ENCODE measurements around the gene SLC2A11.
A peak's percentile ranks its signal among the peaks of the same experiment; 100 is the strongest.

Gene SLC2A11

DNA sequence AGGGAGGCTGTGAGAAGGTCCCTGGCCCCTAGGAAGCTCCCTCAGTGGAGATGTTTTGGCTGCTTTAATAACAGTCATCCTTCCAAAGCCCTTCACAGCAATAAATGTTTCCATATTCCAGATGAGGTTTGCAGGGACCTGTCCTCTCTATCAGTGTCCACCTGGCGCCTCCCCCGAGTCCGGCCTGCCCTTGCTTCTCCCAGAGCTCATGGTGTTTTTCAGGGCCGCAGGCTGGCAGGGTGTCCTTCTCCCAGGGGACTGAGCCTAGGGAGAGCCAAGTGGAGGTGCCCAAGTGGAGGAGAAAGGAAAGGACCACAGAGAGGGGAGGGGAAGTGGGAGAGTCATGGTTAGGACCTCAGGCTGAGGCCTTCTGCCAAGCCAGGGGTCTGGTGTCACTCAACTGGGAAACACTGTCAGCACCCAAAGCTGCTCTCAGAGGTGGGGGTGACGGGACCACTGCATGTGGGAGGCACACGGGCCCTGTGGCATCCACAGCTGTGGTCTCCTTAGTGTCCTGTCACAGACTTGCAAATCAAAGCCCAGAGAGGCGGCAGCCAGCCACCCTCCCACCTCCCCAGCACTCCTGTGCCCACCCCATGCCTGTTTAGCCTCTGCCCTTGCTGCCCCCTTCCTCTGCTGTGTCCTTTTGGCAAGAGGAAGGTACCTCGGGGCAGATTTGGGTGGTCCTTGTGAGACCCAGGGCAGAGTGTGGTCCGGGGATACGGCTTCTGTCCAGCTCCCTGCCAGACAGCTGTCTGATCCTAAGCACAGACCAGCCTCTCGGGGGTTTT, 25.3 kb upstream of the SLC2A11 start:
- DNase-seq = no peak

- DNase-seq = no peak
These were observed 24.5 kb upstream of the SLC2A11 start for GRCh38 chr22:23833017-23833751.

GRCh38 chr22:23833911-23834317, 23.8 kb upstream of the SLC2A11 start:
- DNase-seq = no peak

- DNase-seq = no peak
These were observed 23.3 kb upstream of the SLC2A11 start for GRCh38 chr22:23834406-23834792.

DNA sequence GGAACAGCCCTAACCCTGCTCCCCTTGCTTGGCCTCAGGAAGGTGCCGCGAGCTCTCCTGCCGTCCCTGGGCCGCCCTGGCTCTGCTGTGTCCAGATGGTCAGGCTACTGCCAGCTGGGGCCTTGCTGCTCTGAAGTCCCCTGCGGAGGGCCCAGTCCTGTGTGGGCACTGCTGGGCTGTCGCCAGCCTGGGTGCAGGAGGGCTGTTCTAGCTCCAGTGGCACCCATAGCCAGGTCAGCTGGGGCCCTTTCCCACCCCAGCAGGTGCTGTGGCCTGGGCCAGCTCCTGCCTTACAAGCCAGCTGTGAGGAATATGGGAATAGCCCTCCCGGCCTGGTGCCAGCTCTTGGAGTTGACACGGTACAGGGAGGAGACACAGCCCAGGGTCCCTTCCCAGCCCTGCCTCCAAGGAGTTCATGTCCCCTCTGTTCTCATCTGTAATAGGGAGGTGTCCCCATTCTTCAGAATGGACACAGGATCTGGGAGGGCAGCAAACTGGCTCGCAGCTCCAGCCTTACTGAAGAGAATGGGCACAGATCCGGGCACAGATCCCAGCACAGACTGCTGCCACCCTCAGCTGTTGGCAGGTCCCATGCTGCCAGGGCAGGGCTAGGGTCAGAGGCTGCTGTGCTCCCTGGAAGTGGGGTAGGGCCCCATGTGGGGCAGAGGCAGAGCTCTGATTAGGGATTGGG, 22.7 kb upstream of the SLC2A11 start:
- DNase-seq = no peak

- DNase-seq = no peak
These were observed 22.1 kb upstream of the SLC2A11 start for GRCh38 chr22:23835484-23836144.

GRCh38 chr22:23836281-23836680, 21.4 kb upstream of the SLC2A11 start:
- DNase-seq = no peak

- DNase-seq = no peak
These were observed 20.8 kb upstream of the SLC2A11 start for GRCh38 chr22:23836692-23837495.

DNA sequence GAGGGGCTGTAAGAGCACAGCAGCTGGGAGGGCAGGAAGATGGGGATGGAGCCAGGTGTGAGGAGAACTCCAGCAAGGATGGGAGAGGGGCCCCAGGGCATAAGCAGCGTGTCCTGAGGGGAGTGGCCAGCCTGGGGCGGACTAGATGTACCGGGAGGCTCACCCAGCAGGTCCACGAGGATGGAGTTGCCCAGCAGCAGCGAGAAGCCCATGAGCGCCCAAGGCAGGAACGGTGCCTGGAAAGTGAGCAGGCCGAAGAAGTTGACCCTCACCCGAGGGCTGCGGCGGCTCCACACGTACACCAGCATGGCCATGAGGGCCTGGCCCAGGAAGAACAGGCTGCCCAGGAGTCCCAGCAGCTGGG, 20.2 kb upstream of the SLC2A11 start:
- DNase-seq = no peak

DNA sequence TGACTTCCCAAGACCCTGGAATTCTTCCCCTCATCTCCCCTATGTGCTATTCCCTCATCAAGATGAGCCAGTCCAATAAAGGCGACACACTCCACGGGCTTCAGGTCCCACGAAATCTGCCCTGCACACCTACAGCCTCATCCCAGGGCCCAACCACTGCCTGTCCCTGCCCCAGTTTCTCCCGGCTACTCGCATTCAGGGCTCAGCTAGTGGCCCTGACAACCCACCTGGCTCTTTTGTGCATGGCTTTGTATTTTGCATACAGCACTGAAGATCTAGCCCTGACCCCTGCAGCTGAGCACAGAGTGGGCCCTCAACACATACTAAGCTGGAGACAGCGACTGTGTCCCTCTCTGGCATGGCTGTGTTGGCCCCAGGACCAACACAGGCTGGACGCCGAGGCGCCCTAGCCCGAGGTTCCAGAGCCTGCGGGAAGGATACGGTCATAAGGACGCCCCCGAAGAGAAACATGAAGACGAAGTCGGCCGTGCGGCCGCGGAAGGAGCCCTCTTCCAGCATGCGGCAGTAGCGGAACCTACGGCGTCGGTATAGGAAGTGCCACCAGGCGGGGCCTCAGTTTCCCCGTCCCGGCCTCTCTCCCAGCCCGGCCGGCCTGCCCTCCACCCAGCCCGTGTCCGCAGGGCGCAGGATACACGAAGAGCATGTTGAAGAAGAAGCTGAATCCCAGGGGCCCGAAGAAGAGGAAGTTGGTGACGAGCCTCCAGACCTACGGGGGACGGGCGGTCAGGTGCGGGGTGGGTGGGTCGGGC, 19.6 kb upstream of the SLC2A11 start:
- peak; percentile 16 for DNase-seq

GRCh38 chr22:23838681-23839468, 18.8 kb upstream of the SLC2A11 start, which contains the start of gene DERL3:
Gene DERL3 (minus strand): TSS chr22:23839006. CDS start chr22:23838987, 19 bp downstream.
- DNase-seq = peak; percentile 97

DNA sequence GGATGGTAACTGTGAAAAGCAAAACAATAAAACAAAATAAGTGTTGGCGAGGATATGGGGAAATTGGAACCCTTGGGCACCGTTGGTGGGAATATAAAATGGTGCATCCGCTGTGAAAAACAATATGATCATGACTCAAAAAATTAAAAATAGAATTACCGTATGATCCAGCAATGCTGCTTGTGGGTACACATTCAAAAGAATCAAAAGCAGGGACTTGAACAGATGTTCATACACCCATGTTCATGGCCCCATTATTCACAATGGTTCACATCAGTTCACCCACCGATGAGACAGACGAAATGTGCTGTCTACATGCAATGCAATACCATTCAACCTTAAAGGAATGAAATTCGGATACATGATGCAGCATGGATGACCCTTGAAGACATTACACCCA, 17.6 kb upstream of the SLC2A11 start:
- DNase-seq = no peak

DNA sequence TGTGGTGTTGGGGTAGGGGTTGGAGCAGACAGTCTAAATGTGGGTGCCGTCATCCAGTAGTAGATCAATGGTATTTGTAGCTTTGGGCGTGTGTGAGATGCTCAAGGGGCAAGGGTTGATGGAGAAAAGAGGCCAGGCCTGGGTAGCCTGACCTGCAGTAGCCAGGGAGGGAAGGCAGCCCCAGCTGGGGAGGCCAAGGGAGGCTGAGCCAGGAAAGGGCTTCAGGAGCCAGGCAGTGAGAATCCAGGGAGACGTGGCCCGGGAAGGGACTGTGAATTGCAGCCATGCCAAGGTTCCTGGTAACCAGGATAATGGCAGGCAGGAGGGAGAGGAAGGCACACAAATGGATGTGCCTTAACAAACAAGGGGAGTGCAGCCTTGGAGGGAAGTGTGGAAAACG, 16.4 kb upstream of the SLC2A11 start:
- no peak for DNase-seq

- no peak for DNase-seq
These were observed 15.8 kb upstream of the SLC2A11 start for GRCh38 chr22:23841736-23842445.

- no peak for DNase-seq
These were observed 15.1 kb upstream of the SLC2A11 start for GRCh38 chr22:23842599-23842998.

GRCh38 chr22:23844739-23845202, 12.9 kb upstream of the SLC2A11 start:
- DNase-seq = no peak

DNA sequence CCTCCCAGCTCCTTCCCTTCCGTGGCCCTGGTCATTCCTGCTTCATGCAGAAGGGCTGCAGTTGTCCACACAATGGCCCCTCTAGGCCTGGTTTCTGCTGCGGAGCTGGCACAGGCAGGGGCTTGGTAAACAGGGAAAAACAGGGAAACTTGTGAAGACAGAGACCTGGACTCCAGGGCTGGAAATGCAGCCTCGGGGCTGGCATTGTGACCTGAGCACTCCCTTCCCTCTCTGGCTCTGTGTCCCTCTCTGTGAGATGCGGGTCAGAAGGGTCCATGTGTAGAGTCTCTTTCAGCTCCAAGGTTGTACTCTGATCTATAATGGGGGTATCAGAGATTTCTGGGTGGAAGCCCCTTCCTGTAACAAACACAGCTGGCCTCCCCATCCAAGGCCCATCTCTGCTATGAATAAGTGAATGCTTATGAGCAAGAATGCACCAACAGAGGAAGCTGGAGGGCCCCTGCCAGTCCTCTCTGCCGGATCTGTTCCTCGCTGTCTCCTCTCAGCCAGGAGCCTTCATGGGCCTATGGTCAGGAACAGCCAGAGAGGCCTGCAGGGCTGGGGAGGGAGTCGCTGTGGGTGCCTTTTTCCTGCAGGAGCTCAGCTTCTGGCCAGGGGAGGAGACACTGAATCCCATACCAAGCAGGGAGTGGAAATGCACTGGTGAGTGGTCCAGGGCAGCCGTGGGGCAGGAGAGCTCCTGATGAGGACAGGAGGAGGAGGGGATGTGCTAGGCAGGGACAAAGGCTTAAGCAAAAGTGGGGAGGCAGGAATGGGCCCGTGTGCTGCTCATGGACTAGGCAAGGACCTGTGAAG, 12.2 kb upstream of the SLC2A11 start:
- no peak for DNase-seq

DNA sequence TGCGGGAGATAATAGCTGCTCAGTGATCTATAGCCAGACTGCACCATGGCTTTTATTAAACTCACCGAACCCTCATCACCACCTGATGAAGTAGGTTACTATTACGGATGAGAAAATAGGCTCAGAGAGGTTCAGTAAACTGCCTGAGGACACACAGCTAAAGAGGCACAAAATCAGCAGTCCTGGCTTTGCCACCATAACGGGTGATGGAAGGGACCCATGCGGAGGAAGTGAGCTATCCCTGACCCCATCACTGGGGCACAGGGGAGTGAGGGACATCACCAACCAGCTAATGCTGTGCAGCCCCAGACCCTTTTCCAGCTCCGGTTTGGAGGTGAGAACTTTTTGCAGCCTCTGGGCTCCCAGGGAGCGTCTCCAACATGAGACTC, 11.6 kb upstream of the SLC2A11 start:
- no peak for DNase-seq

DNA sequence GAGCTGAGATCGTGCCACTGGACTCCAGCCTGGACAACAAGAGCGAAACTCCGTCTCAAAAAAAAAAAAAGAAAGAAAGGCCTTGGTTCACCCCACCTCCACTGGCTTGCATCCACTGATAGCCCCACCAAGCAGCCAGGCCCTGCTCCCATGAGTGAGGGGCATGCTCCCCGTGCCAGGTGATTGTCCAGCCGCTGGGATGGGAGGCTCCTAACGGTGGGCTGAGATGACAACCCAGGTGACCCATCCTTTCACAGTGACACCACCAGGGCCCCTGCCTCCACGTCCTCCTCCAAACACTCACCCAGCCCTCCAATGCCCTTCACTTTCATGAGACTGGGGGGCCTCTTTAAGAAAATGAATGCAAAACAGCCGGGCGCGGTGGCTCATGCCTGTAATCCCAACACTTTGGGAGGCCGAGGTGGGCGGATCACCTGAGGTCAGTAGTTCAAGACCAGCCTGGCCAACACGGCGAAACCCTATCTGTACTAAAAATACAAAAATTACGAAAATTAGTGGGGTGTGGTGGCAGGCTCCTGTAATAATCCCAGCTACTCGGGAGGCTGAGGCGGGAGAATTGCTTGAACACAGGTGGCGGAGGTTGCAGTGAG, 10.3 kb upstream of the SLC2A11 start:
- no peak for DNase-seq

All from activated CD4-positive, alpha-beta T cell treated with anti-CD3 and anti-CD28 coated beads for 48 hours (primary cell).